Epidermal melanocyte (primary cell): Measurements from ENCODE around the gene ZNF649.
A peak's percentile ranks its signal among the peaks of the same experiment; 100 is the strongest.
"Not testable (repeated sequence)": the region's sequence is repeated elsewhere in the genome, so short reads cannot be mapped to it uniquely, and the experiment has no call there.

ENCODE experiments used
- DNase-seq: peaks from one replicate; pipeline ENCODE4 v3.0.0; 2011; ENCODE audit warnings: low spot score; ENCODE audit not compliant: insufficient read length

ZNF649 gene

DNA sequence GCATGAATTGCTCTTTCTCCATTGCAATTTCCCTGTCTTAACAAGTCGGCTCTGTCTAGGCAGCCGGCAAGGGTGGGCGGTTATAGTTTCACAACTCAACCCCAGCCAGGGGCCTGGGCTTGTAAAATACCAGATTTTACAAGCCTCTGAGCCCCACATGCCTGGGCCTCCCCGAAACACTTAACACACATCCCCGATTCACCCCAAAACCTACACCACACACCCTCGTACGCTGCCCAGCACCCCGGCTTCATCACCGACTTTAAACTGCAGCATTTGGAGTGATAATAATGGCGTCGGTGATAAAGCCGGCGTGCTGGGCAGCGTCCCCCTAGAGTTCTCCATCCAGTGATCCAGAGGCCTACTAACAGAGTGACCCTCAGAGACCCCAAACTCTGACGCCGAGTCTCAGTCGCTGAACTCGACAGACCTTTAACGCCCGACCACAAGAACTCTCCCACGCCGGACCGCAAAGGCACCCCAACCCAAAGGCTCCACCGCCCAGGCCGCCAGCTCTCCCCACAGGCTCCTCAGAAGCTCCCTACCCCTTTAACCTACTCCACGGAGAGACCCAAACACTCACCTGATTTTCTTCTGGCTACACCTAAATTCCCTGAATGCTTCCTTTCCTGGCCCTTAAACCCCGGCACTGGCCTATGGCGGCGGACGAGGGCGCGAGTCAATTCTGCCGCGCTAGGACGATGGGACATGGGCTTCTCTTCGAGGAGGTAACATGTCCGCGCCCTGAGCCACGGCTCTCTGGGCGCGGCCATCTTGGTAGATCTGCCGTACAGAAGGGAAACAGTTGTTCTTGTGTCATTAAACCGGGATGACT lies at the start of gene ZNF649:
Gene ZNF649, minus strand, starts transcription at position 687 of the 835 bp plus-strand sequence. CDS start 4,910 bp downstream, outside the sequence.
- DNase-seq: peak; percentile 79

GRCh38 chr19:51948975-51949374 lies 44.2 kb upstream of the ZNF649 start:
- no peak for DNase-seq

DNA sequence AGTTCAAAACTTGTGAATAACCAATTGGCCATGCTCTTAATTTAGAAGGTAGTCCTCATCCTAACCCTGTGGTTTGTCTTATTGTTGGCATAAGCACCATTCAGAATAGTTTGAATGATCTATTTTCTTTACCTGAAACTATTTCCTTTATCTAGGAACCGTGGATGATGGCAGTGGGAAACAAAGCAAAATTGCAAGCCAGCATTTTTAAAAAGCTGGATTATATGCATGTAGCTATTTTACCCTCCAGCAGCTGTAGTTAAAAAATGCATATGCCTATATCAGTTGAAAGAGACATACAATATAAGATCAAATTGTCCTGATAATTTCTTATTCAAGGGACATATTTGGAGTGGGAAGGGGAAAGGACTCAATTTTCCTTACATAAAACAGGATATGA lies 41.8 kb upstream of the ZNF649 start:
- DNase-seq: no peak

GRCh38 chr19:51944798-51945552 lies 40.2 kb upstream of the ZNF649 start:
- DNase-seq: no peak

GRCh38 chr19:51938936-51939335 lies 34.1 kb upstream of the ZNF649 start:
- no peak for DNase-seq

- no peak for DNase-seq
Measured at GRCh38 chr19:51931921-51932320, 27.1 kb upstream of the ZNF649 start.

- no peak for DNase-seq
Measured at GRCh38 chr19:51927859-51928258, 23.0 kb upstream of the ZNF649 start.

GRCh38 chr19:51926784-51927741 lies 22.2 kb upstream of the ZNF649 start, which contains the start of gene ZNF613:
Gene ZNF613 (plus strand): TSS chr19:51927472. CDS start chr19:51936221, 8,749 bp downstream.
- peak; percentile 77 for DNase-seq

GRCh38 chr19:51926426-51926783 lies 21.6 kb upstream of the ZNF649 start:
- DNase-seq: no peak

DNA sequence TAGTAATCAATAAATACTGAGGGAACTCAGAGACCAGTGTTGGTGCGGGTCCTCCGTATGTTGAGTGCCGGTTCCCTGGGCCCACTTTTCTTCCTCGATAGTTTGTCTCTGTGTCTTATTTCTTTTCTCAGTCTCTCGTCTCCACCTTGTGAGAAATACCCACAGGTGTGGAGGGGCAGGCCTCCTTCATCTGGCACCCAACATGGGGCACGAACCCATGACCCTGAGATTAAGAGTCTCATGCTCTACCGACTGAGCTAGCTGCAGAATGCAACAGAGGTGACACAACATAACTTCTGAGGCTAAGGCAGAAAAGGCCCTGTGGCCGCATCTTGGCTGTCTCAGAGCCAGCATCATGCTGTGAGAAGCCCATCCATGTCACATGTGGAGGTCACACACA lies 17.1 kb upstream of the ZNF649 start:
- DNase-seq: no peak

DNA sequence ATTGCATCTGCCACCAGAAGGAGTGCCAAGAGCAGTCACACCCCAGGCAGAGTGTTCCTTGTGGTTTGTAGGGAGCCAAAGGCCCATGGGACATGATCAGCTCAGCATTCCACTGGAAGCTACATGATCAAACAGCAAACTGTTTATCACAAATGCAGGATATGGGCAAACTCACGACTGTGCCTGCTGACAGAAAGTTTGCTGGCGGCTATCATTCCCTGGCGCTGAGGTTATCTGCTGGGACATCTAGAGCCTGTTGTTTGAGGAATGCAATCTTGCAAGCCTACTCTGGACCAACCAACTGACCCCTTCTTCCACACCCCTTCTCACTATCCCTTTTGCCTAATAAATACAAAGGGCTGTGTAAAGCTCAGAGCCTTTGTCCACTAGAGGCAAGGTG lies 14.8 kb upstream of the ZNF649 start:
- DNase-seq: no peak

- DNase-seq: no peak
Measured at GRCh38 chr19:51916167-51916566, 11.3 kb upstream of the ZNF649 start.

GRCh38 chr19:51915324-51915867 lies 10.6 kb upstream of the ZNF649 start:
- DNase-seq: no peak

GRCh38 chr19:51907981-51908380 lies 3.2 kb upstream of the ZNF649 start:
- DNase-seq: not testable (repeated sequence)

- not testable (repeated sequence) for DNase-seq
Measured at GRCh38 chr19:51906108-51906507, 1.3 kb upstream of the ZNF649 start.

DNA sequence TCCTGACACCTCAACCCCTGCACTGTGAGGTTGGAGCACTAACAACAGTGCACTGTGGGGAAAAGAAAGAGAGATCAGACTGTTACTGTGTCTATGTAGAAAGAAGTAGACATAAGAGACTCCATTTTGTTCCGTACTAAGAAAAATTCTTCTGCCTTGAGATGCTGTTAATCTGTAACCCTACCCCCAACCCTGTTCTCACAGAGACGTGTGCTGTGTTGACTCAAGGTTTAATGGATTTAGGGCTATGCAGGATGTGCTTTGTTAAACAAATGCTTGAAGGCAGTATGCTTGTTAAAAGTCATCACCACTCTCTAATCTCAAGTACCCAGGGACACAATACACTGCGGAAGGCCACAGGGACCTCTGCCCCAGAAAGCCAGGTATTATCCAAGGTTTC lies 822 bp upstream of the ZNF649 start:
- not testable (repeated sequence) for DNase-seq

- DNase-seq: no peak
Measured at GRCh38 chr19:51905206-51905605, 389 bp upstream of the ZNF649 start.

GRCh38 chr19:51903192-51903591 lies 1.6 kb downstream of the ZNF649 start:
- no peak for DNase-seq

- DNase-seq: no peak
Measured at GRCh38 chr19:51901860-51902259, 3.0 kb downstream of the ZNF649 start.

DNA sequence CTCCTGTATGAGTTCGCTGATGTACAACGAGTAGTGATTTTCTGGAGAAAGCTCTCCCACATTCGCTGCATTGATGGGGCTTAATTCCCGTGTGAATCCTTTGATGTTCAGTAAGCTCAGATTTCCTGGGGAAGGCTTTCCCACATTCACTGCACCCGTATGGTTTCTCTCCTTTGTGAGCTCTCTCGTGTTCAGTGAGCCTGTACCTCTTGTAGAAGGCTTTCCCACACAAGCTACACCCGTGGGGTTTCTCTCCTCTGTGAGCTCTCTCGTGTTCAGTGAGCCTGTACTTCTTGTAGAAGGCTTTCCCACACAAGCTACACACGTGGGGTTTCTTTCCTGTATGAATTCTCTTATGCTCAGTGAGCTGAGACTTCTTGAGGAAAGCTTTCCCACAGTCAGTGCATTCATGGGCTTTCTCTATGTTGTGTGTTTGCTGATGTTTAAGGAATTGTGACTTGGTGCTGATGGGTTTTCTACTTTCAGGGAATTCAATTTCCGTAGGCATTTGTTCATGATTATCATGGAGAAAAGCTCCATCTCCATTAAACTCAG lies 13.5 kb downstream of the ZNF649 start:
- DNase-seq: no peak

DNA sequence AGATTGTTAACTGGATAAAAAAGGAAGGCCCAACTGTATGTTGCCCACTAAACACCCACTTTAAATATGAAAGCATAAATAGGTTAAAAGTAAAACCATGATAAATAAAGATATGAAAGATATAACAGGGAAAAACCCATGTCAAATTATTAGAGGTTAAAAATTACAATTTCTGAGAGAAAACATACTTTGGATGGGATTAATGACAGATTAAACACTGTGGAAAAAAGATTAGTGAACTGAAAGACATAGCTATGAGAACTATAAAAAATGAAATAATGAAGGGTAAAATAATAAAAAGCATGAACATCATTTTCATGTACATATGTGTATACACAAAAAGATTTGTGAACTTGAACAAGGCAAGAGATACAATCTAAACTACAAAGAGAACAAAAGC lies 14.9 kb downstream of the ZNF649 start:
- DNase-seq: no peak
